Epithelial cell of esophagus (primary cell): Measurements from ENCODE around the gene SORBS1.

Experiments
- DNase-seq: peaks from one replicate; pipeline ENCODE4 v3.0.0; 2010; ENCODE audit warnings: low read depth
- H3K4me3 ChIP-seq: 2 replicates; pipeline ENCODE4 v1.5.1; 2011; ENCODE audit warnings: mild to moderate bottlenecking, low read length, control low read depth
- CTCF ChIP-seq: IDR thresholded peaks from 2 replicates; pipeline ENCODE4 v1.5.1; 2011; ENCODE audit warnings: low read depth, mild to moderate bottlenecking, low read length, control low read depth, inconsistent platforms; ENCODE audit not compliant: insufficient read depth; ENCODE audit errors: missing control alignments

SORBS1 gene

GRCh38 chr10:95574649-95575365 is 13.6 kb upstream of the SORBS1 start:
- H3K4me3 ChIP-seq = no peak overlapping the region
- no peak for DNase-seq
- no peak for TF ChIP-seq CTCF

DNA sequence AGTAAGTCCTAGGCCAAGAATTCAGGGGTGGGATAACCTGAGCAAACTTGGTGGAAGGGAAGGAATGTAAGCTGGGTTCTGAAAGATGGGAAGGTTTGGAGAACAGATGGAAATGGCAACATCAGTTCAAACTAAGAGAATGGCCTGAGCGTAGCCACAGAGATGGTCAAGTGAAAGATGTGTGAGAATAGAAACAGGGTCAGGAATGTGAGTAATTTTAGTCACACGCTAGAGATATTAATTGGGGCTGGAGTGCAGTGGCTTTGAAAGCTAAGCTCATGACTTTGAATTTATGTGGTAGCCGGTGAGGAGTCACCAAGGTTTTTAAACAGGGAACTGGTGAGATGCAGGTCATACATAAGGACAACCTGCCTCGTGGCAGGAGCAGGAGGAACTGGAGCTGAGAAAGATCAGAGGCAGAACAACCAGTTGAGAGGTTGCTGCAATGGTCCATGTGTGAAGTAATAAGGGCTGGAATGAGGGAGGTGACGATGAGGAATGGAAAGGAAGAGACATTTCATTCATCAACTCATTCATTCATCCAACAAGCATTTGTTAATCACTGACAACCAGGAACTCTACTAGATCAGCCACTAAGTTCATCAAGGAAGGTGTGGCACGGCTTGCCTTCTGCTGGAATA is 12.9 kb upstream of the SORBS1 start:
- no peak for TF ChIP-seq CTCF
- peak; percentile 54 for DNase-seq
- no peak overlapping the region for H3K4me3 ChIP-seq

DNA sequence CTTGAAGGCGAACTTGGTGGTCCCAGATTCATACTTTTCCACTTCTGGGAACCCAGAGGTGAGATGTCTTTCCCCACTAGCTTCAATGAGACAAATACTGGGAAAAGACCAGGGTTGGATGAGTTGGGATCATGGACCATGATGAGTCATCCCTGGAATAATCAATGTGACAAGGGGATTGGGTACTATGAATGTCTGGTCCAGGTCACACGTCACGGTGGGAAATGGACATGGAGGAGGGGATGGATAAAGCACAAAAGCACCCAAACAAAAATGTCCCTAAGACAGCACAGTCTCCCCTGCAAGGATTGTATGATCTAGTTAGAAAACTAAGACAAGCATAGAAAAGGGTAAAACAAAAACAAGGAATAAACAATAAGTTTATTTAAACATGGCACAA is 12.4 kb upstream of the SORBS1 start:
- H3K4me3 ChIP-seq = no peak overlapping the region
- no peak for DNase-seq
- TF ChIP-seq CTCF = no peak

DNA sequence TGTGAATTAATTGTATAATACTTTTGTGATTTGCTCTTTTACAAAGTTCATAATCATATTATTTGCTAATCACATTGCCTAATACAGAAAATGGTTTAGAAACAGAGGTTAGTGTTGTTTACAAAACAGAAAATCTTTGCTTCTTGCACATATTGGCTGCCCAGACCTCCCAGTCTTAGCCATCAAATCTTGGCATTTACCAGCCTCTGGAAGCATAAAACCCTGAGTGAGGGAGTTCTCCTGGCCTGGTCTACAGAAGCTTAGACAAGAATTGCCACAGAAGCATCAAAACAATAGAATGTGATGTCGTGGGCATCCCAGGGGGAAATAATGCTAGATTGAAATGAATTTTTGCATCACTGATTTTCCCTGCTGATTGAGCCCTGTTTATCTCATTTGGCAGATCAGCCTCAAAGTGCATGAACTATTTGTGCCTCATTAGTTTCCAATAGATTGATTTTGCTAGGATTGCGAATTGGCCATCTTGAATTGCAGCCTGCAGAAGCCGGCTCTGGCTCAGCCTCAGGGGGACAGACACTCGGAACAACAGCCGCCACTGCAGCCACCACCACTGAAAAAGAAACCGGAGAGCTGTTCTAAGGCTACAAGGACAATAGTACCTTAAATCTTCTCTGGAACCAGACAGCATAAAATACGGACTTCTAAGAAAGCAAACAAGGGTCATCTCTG is 11.1 kb upstream of the SORBS1 start:
- H3K4me3 ChIP-seq = no peak overlapping the region
- no peak for TF ChIP-seq CTCF
- no peak for DNase-seq

DNA sequence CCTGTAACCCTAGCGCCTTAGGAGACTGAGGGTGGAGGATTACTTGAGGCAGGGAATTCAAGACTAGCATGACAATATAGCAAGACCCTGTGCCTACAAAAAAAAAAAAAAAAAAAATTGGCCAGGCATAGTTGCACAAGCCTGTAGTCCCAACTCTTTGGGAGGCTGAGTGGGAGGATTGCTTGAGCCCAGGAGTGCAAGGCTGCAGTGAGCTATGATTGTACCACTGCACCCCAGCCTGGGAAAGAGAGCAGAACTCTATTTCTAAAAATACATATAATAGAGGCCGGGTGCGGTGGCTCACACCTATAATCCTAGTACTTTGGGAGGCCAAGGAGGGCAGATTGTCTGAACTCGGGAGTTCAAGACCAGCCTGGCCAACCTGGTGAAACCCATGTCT is 10.2 kb upstream of the SORBS1 start:
- H3K4me3 ChIP-seq = no peak overlapping the region
- TF ChIP-seq CTCF = no peak
- no peak for DNase-seq

- DNase-seq = peak; percentile 26
- no peak for TF ChIP-seq CTCF
- no peak overlapping the region for H3K4me3 ChIP-seq
Observed at GRCh38 chr10:95569368-95569767, 8.2 kb upstream of the SORBS1 start.
